H7 (cell line): ENCODE data around the gene PRM3. TPM values are rescaled to one million over a fixed set of nuclear protein-coding genes. Genes with fewer than 3 reads are reported as not detected.

Experiments
- DNase-seq: peaks from one replicate; pipeline ENCODE4 v3.0.0; 2012
- H3K27me3 ChIP-seq: 2 replicates; pipeline ENCODE4 v1.6.0; 2011; ENCODE audit warnings: mild to moderate bottlenecking, low read length; ENCODE audit not compliant: control insufficient read depth, insufficient read depth
- H3K36me3 ChIP-seq: replicated peaks from 2 replicates; pipeline ENCODE4 v1.5.1; 2011; ENCODE audit warnings: low read length; ENCODE audit not compliant: control insufficient read depth, insufficient read depth
- H3K4me3 ChIP-seq: 2 replicates; pipeline ENCODE4 v1.5.1; 2011; ENCODE audit warnings: low read depth, mild to moderate bottlenecking, control low read depth, low read length, moderate library complexity; ENCODE audit not compliant: insufficient read depth
- total RNA-seq: library from RNA; depleted of rRNA; stranded (reverse); fragments of >200 nt; shearing (Covaris generic); gene quantifications from 2 replicates; pipeline ENCODE4 v1.2.3, GENCODE V29; 2014; rRNA removed

PRM3 gene
- total RNA-seq, 1 experiment from 2014 or later: not detected

DNA sequence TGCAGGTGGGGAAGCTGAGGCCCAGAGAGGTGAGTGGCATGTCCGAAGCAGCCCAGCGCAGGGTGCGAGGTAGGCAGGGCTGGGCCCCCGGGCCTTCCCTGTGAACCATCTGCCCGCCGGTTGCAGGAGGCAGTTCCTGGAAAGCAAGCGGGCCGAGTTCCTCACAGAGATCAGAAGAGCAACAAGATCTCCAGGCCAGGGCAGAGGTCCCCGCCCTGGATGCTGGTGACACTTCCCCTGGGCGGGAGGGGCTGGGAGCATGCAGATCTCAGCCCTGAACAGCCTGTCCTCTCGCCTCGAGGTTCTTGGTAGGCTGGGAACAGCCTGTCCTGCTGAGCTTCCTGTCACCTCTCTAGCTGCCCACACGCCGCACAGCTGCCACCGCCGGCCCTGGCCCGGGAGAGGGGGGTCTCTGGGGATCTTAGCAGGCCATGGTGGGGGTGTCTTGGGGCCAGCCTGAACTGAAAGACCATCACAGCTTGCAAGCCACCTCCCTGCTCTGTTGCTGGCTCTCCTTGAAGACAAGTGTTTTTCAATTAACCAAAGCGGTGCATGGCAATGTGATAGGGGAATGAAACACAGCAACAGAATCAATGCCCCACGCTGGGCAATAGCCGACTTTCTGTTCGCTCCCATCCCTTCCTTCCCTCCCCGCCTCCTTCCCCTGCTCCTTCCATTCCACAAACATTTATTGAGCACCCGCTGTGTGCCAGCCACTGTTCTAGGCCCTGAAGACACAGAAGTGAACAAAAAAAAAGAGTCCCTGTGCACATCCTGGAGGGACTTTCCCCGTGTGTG is 49.1 kb downstream of the PRM3 start:
- no peak overlapping the region for H3K4me3 ChIP-seq
- H3K27me3 ChIP-seq: no peaks in the 10 kb centered on the region
- peak; percentile 82 for DNase-seq
- H3K36me3 ChIP-seq: no peaks in the 10 kb centered on the region

Other genes with a start within 250 kb of the PRM3 start
- gene SOCS1, start 17.4 kb downstream of the PRM3 start, total RNA-seq: 16.3 and 16.4 TPM in 2 replicates
- not detected in 2 replicates for gene TNP2, start 4.3 kb downstream of the PRM3 start, total RNA-seq
- not detected in 2 replicates for gene PRM2, start 2.9 kb upstream of the PRM3 start, total RNA-seq
- gene PRM1, start 7.7 kb upstream of the PRM3 start, total RNA-seq: not detected in 2 replicates
- 58.8 and 59.2 TPM in 2 replicates for gene RMI2, start 71.8 kb upstream of the PRM3 start, total RNA-seq